GM19455 (cell line): Measurements from ENCODE around the gene ERVMER34-1.

ENCODE experiments used
- ATAC-seq: cut with Tn5 transposase; IDR thresholded peaks from one replicate; pipeline ENCODE4 v1.9.1; 2021; ENCODE audit not compliant: unreplicated experiment

The ERVMER34-1 gene

GRCh38 chr4:52750819-52751486, at the start of gene ERVMER34-1:
ERVMER34-1 (minus strand) TSS chr4:52751425; CDS start chr4:52745520, 5,905 bp downstream.
- no peak for ATAC-seq

- ATAC-seq: no peak
Observed at GRCh38 chr4:52799813-52800212, 48.6 kb upstream of the ERVMER34-1 start.

- no peak for ATAC-seq
Observed at GRCh38 chr4:52795533-52795932, 44.3 kb upstream of the ERVMER34-1 start.

- ATAC-seq: no peak
Observed at GRCh38 chr4:52791936-52792335, 40.7 kb upstream of the ERVMER34-1 start.

GRCh38 chr4:52789774-52790173, 38.5 kb upstream of the ERVMER34-1 start:
- no peak for ATAC-seq

GRCh38 chr4:52788806-52789205, 37.6 kb upstream of the ERVMER34-1 start:
- ATAC-seq: no peak

GRCh38 chr4:52783069-52783468, 31.8 kb upstream of the ERVMER34-1 start:
- ATAC-seq: no peak

GRCh38 chr4:52780617-52781354, 29.6 kb upstream of the ERVMER34-1 start:
- no peak for ATAC-seq

GRCh38 chr4:52780206-52780605, 29.0 kb upstream of the ERVMER34-1 start:
- no peak for ATAC-seq

- ATAC-seq: no peak
Observed at GRCh38 chr4:52760256-52760655, 9.0 kb upstream of the ERVMER34-1 start.

GRCh38 chr4:52755426-52755825, 4.2 kb upstream of the ERVMER34-1 start:
- ATAC-seq: no peak

- no peak for ATAC-seq
Observed at GRCh38 chr4:52752936-52753335, 1.7 kb upstream of the ERVMER34-1 start.

- no peak for ATAC-seq
Observed at GRCh38 chr4:52751487-52751911, 274 bp upstream of the ERVMER34-1 start.

- no peak for ATAC-seq
Observed at GRCh38 chr4:52750213-52750612, 1.0 kb downstream of the ERVMER34-1 start.

GRCh38 chr4:52748432-52748831, 2.8 kb downstream of the ERVMER34-1 start:
- peak; percentile 73 for ATAC-seq

- no peak for ATAC-seq
Observed at GRCh38 chr4:52744588-52744987, 6.6 kb downstream of the ERVMER34-1 start.

GRCh38 chr4:52743444-52744019, 7.7 kb downstream of the ERVMER34-1 start:
- no peak for ATAC-seq

GRCh38 chr4:52729586-52729985, 21.6 kb downstream of the ERVMER34-1 start:
- ATAC-seq: no peak

GRCh38 chr4:52728691-52729240, 22.5 kb downstream of the ERVMER34-1 start:
- no peak for ATAC-seq

- ATAC-seq: no peak
Observed at GRCh38 chr4:52726826-52727580, 24.2 kb downstream of the ERVMER34-1 start.
